ENCODE data around the gene ZDHHC14.

Gene ZDHHC14

GRCh38 chr6:157541618-157542413 lies 160.8 kb downstream of the ZDHHC14 start:
- Histone ChIP-seq H2BK5ac (ENCODE audit: low read length) (no peak overlapping the region), H3K27me3 (ENCODE audit: insufficient read depth, low read length, poor library complexity) (no peaks in the 10 kb centered on the region), H2AK5ac (ENCODE audit: low read length) (no peak overlapping the region), H3K4me1 (ENCODE audit: control insufficient read depth, low read depth, low read length) (no peaks in the 10 kb centered on the region), H3K18ac (ENCODE audit: low read length) (no peak overlapping the region), H3K4me2 (ENCODE audit: low read length) (no peak overlapping the region), H4K5ac (ENCODE audit: low read length) (no peak overlapping the region), H3K27ac (ENCODE audit: low read depth, low read length) (no peak overlapping the region), H3K4ac (ENCODE audit: low read depth, low read length) (no peak overlapping the region), H4K8ac (ENCODE audit: low read depth, low read length) (no peak overlapping the region), H3K9ac (ENCODE audit: low read length) (no peak overlapping the region), H3K4me3 (ENCODE audit: low read length) (no peak overlapping the region), H3K23ac (ENCODE audit: low read length) (no peak overlapping the region), H3K79me1 (ENCODE audit: low read length) (no peaks in the 10 kb centered on the region), H3K36me3 (ENCODE audit: control insufficient read depth, insufficient read depth, low read length) (no peaks in the 10 kb centered on the region), H3K56ac (ENCODE audit: low read length) (no peak overlapping the region), H2BK120ac (ENCODE audit: low read depth, low read length) (no peak overlapping the region), H3K79me2 (ENCODE audit: control insufficient read depth, insufficient read depth, low read length) (no peaks in the 10 kb centered on the region), H2BK15ac (replicated peaks; ENCODE audit: low read depth) (no peak overlapping the region)
- no CpG with 5 or more reads among the region's 13 CpGs for WGBS (ENCODE audit: extremely low coverage, insufficient coverage, low lambda C conversion rate)
- no peak for DNase-seq

- Histone ChIP-seq H3K36me3 (ENCODE audit: control insufficient read depth, insufficient read depth, low read length) (no peaks in the 10 kb centered on the region), H2BK5ac (ENCODE audit: low read length) (no peak overlapping the region), H3K79me1 (ENCODE audit: low read length) (no peaks in the 10 kb centered on the region), H2BK120ac (ENCODE audit: low read depth, low read length) (no peak overlapping the region), H3K27me3 (ENCODE audit: insufficient read depth, low read length, poor library complexity) (no peaks in the 10 kb centered on the region), H4K5ac (ENCODE audit: low read length) (no peak overlapping the region), H3K27ac (ENCODE audit: low read depth, low read length) (no peak overlapping the region), H3K4ac (ENCODE audit: low read depth, low read length) (no peak overlapping the region), H4K8ac (ENCODE audit: low read depth, low read length) (no peak overlapping the region), H3K23ac (ENCODE audit: low read length) (no peak overlapping the region), H3K9ac (ENCODE audit: low read length) (no peak overlapping the region), H3K79me2 (ENCODE audit: control insufficient read depth, insufficient read depth, low read length) (no peaks in the 10 kb centered on the region), H3K18ac (ENCODE audit: low read length) (no peak overlapping the region), H3K4me1 (ENCODE audit: control insufficient read depth, low read depth, low read length) (no peaks in the 10 kb centered on the region), H2AK5ac (ENCODE audit: low read length) (no peak overlapping the region), H2BK15ac (replicated peaks; ENCODE audit: low read depth) (no peak overlapping the region), H3K56ac (ENCODE audit: low read length) (no peak overlapping the region), H3K4me2 (ENCODE audit: low read length) (no peak overlapping the region), H3K4me3 (ENCODE audit: low read length) (no peak overlapping the region)
- WGBS (ENCODE audit: extremely low coverage, insufficient coverage, low lambda C conversion rate), result no CpG with 5 or more reads among the region's 21 CpGs
- no peak for DNase-seq
Measured at GRCh38 chr6:157542414-157543160, 161.6 kb downstream of the ZDHHC14 start.

- Histone ChIP-seq H4K8ac (ENCODE audit: low read depth, low read length) (no peak overlapping the region), H2BK120ac (ENCODE audit: low read depth, low read length) (no peak overlapping the region), H3K79me1 (ENCODE audit: low read length) (no peaks in the 10 kb centered on the region), H3K4me3 (ENCODE audit: low read length) (no peak overlapping the region), H3K27me3 (ENCODE audit: insufficient read depth, low read length, poor library complexity) (no peaks in the 10 kb centered on the region), H3K36me3 (ENCODE audit: control insufficient read depth, insufficient read depth, low read length) (no peaks in the 10 kb centered on the region), H3K27ac (ENCODE audit: low read depth, low read length) (no peak overlapping the region), H3K4ac (ENCODE audit: low read depth, low read length) (no peak overlapping the region), H3K9ac (ENCODE audit: low read length) (no peak overlapping the region), H3K4me1 (ENCODE audit: control insufficient read depth, low read depth, low read length) (no peaks in the 10 kb centered on the region), H2BK15ac (replicated peaks; ENCODE audit: low read depth) (no peak overlapping the region), H4K5ac (ENCODE audit: low read length) (no peak overlapping the region), H3K4me2 (ENCODE audit: low read length) (no peak overlapping the region), H3K79me2 (ENCODE audit: control insufficient read depth, insufficient read depth, low read length) (no peaks in the 10 kb centered on the region), H2BK5ac (ENCODE audit: low read length) (no peak overlapping the region), H3K56ac (ENCODE audit: low read length) (no peak overlapping the region), H3K23ac (ENCODE audit: low read length) (no peak overlapping the region), H2AK5ac (ENCODE audit: low read length) (no peak overlapping the region), H3K18ac (ENCODE audit: low read length) (no peak overlapping the region)
- no CpG with 5 or more reads among the region's 3 CpGs for WGBS (ENCODE audit: extremely low coverage, insufficient coverage, low lambda C conversion rate)
- no peak for DNase-seq
Measured at GRCh38 chr6:157546321-157546720, 165.3 kb downstream of the ZDHHC14 start.

GRCh38 chr6:157547112-157547511 lies 166.1 kb downstream of the ZDHHC14 start:
- no peak overlapping the region for H3K27ac ChIP-seq (ENCODE audit: low read depth, low read length)
- DNase-seq, result no peak
- H3K36me3 ChIP-seq (ENCODE audit: control insufficient read depth, insufficient read depth, low read length), result no peaks in the 10 kb centered on the region
- no peak overlapping the region for H3K9ac ChIP-seq (ENCODE audit: low read length)
- H2BK120ac ChIP-seq (ENCODE audit: low read depth, low read length), result no peak overlapping the region
- H3K79me1 ChIP-seq (ENCODE audit: low read length), result no peaks in the 10 kb centered on the region
- H3K4me2 ChIP-seq (ENCODE audit: low read length), result no peak overlapping the region
- H2BK15ac ChIP-seq (replicated peaks; ENCODE audit: low read depth), result no peak overlapping the region
- no peak overlapping the region for H3K4ac ChIP-seq (ENCODE audit: low read depth, low read length)
- no peak overlapping the region for H4K8ac ChIP-seq (ENCODE audit: low read depth, low read length)
- H3K23ac ChIP-seq (ENCODE audit: low read length), result no peak overlapping the region
- peaks cover 2% of the 10 kb centered on the region for H3K4me1 ChIP-seq (ENCODE audit: control insufficient read depth, low read depth, low read length)
- no peaks in the 10 kb centered on the region for H3K79me2 ChIP-seq (ENCODE audit: control insufficient read depth, insufficient read depth, low read length)
- no peak overlapping the region for H2BK5ac ChIP-seq (ENCODE audit: low read length)
- H3K56ac ChIP-seq (ENCODE audit: low read length), result no peak overlapping the region
- no peak overlapping the region for H3K4me3 ChIP-seq (ENCODE audit: low read length)
- no peaks in the 10 kb centered on the region for H3K27me3 ChIP-seq (ENCODE audit: insufficient read depth, low read length, poor library complexity)
- no peak overlapping the region for H3K18ac ChIP-seq (ENCODE audit: low read length)
- no CpG with 5 or more reads among the region's 8 CpGs for WGBS (ENCODE audit: extremely low coverage, insufficient coverage, low lambda C conversion rate)
- no peak overlapping the region for H4K5ac ChIP-seq (ENCODE audit: low read length)
- no peak overlapping the region for H2AK5ac ChIP-seq (ENCODE audit: low read length)

GRCh38 chr6:157548635-157549467 lies 167.9 kb downstream of the ZDHHC14 start:
- no peak for DNase-seq
- H3K9ac ChIP-seq (ENCODE audit: low read length), result no peak overlapping the region
- no peak overlapping the region for H4K5ac ChIP-seq (ENCODE audit: low read length)
- no peak overlapping the region for H2BK5ac ChIP-seq (ENCODE audit: low read length)
- no peak overlapping the region for H3K18ac ChIP-seq (ENCODE audit: low read length)
- H3K4me1 ChIP-seq (ENCODE audit: control insufficient read depth, low read depth, low read length), result peaks cover 2% of the 10 kb centered on the region
- H3K4ac ChIP-seq (ENCODE audit: low read depth, low read length), result no peak overlapping the region
- no CpG with 5 or more reads among the region's 24 CpGs for WGBS (ENCODE audit: extremely low coverage, insufficient coverage, low lambda C conversion rate)
- no peaks in the 10 kb centered on the region for H3K36me3 ChIP-seq (ENCODE audit: control insufficient read depth, insufficient read depth, low read length)
- H3K79me1 ChIP-seq (ENCODE audit: low read length), result no peaks in the 10 kb centered on the region
- H2AK5ac ChIP-seq (ENCODE audit: low read length), result no peak overlapping the region
- no peak overlapping the region for H2BK15ac ChIP-seq (replicated peaks; ENCODE audit: low read depth)
- H3K4me2 ChIP-seq (ENCODE audit: low read length), result no peak overlapping the region
- H3K23ac ChIP-seq (ENCODE audit: low read length), result no peak overlapping the region
- H3K27me3 ChIP-seq (ENCODE audit: insufficient read depth, low read length, poor library complexity), result no peaks in the 10 kb centered on the region
- no peaks in the 10 kb centered on the region for H3K79me2 ChIP-seq (ENCODE audit: control insufficient read depth, insufficient read depth, low read length)
- H3K27ac ChIP-seq (ENCODE audit: low read depth, low read length), result no peak overlapping the region
- no peak overlapping the region for H4K8ac ChIP-seq (ENCODE audit: low read depth, low read length)
- no peak overlapping the region for H3K4me3 ChIP-seq (ENCODE audit: low read length)
- H2BK120ac ChIP-seq (ENCODE audit: low read depth, low read length), result no peak overlapping the region
- no peak overlapping the region for H3K56ac ChIP-seq (ENCODE audit: low read length)

All from mesendoderm (in vitro differentiated cells).